GM19455 (cell line): ENCODE measurements around the gene STRC.
"Not testable (repeated sequence)": the region's sequence is repeated elsewhere in the genome, so short reads cannot be mapped to it uniquely, and the experiment has no call there.

Experiments used
- ATAC-seq: cut with Tn5 transposase; IDR thresholded peaks from one replicate; pipeline ENCODE4 v1.9.1; 2021; ENCODE audit not compliant: unreplicated experiment

STRC gene

DNA sequence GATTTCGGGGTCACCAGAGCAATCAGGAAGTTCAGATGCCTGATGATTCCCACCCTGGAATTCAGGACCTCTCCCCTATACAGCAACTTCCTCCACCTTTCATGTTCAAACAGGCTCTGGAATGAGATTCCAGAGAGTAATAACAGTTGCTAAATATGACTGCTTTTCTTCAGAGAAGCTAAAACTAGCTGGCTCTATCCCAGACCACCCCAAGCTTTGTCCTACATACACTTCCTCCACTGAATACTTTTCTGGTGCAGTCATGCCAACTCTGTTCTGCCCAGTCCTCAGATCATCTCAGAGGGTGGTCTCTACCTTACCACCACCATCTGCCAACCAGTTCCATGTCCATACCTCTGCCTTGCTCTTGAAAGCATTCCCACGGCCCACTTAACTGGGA lies 52.0 kb downstream of the STRC start:
- not testable (repeated sequence) for ATAC-seq

DNA sequence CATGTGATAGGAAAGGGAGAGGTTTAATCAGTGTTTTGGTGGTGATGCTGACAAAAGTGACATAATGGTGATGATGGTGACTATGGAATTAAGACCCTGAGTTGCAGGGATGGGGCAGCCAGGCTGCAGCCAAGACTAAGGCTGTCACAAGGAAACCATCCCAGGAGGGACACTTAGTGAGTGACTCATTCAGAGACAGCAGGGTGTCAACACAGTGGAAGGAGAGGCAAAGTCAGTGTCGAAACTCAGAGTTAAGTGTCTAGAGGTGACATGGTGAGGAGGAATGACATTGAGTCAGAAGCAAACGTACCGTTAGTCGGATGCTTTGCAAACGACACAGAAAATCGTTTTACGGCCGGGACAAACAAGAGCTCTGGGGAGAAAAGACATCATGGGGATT lies 54.8 kb downstream of the STRC start:
- not testable (repeated sequence) for ATAC-seq

DNA sequence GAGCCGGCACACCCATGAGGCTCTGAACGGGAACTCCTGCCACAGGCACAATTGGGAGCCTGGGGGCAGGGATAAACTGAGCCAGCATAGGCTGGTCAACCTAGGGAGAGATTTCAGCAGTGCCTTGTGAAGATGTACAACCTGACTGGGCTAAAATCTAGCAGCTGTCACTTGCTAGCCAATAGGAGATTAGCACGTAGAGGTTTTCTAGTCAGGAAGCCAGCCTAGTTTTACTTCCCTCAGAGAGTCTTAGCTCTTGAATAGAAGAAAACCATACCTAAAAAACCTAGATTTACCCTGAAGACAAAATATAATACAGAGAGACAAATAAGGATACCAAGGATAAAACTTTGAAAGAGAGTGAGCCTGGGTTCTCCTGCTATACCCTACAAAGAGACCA lies 55.8 kb downstream of the STRC start:
- ATAC-seq = not testable (repeated sequence)

DNA sequence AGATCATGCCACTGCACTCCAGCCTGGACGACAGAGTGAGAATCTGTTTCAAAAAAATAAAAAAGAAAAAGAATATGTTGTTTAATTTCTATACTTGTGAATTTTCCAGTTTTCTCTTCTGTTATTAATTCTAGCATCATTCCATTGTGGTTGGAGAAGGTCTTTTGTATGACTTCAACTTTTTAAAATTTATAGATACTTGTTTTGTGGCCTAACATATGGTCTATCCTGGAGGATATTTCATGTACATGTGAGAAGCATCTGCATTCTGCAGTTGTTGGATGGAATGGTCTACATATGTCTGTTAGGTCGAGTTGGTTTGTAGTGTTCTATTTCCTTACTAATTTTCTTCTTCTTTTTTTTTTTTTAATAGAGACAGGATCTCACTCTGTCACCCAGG lies 65.6 kb downstream of the STRC start:
- ATAC-seq = no peak

DNA sequence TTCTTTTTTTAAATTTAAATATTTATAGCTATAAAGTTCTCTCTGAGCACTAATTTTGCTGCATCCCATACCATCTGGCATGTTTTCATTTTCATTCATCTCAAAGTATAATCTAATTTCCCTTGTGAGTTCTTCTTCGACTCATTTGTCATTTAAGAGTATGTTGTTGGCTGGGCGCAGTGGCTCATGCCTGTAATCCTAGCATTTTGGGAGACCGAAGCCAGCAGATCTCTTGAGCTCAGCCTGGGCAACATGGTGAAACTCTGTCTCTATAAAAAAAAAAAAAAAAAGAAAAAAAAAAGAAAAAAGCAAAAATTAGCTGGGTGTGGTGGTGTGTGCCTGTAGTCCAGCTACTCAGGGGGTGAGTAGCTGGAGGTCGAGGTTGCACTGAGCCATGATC lies 66.3 kb downstream of the STRC start:
- no peak for ATAC-seq

DNA sequence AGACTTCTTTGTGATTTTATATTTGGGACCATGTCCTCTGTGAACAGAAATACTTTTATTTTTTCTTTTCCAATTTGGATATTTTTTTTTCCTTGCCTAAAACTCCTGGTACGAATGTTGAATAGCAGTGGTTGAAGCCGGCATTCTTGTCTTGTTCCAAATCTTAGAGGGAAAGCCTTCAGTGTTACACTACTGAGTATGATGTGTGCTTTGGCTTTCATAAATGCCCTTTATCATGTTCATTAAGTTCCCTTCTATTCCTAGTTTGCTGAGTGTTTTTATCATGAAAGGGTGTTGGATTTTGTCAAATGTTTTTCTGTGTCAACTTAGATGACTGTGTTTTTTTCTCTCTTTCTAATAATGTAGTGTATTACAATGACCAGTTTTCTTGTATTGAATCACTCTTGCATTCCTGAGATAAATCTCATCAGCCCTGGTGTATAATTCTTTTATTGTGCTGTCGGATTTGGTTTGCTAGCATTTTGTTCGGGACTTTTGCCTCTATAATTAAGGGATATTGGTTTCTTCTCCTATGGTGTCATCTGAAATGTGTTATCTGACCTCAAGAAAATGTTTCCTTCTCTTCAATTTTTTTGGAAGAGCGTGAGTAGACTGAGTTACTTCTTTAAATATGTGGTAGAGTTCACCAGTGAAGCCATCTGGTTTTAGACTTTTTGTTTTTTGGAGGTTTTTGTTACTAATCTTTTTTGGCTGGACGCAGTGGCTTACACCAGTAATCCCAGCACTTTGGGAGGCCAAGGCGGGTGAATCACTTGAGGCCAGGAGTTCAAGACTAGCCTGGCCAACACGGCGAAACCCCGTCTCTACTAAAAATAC lies 67.9 kb downstream of the STRC start:
- ATAC-seq = no peak
